Left renal pelvis (tissue), 4 donors: Measurements from ENCODE around the gene PITX1. TPM values are rescaled to one million over a fixed set of nuclear protein-coding genes. Genes with fewer than 3 reads are reported as not detected.

Experiments used
- DNase-seq, 4 donors: peaks; one replicate each; pipeline ENCODE4 v3.0.0-alpha.2; 2013; ENCODE audit warnings: low read depth in 4 of 4, low spot score in 3 of 4
- polyA plus RNA-seq, 4 donors: library from polyadenylated mRNA; unstranded; fragments of 120-200 nt; gene quantifications; one replicate each; pipeline ENCODE4 v1.2.1, GENCODE V29; 2013; ENCODE audit not compliant: insufficient read length in 4 of 4

The PITX1 gene
- polyA plus RNA-seq, 4 donors: not detected

- DNase-seq: no peak
These were observed 3.7 kb downstream of the PITX1 start for GRCh38 chr5:135030123-135030955.

DNA sequence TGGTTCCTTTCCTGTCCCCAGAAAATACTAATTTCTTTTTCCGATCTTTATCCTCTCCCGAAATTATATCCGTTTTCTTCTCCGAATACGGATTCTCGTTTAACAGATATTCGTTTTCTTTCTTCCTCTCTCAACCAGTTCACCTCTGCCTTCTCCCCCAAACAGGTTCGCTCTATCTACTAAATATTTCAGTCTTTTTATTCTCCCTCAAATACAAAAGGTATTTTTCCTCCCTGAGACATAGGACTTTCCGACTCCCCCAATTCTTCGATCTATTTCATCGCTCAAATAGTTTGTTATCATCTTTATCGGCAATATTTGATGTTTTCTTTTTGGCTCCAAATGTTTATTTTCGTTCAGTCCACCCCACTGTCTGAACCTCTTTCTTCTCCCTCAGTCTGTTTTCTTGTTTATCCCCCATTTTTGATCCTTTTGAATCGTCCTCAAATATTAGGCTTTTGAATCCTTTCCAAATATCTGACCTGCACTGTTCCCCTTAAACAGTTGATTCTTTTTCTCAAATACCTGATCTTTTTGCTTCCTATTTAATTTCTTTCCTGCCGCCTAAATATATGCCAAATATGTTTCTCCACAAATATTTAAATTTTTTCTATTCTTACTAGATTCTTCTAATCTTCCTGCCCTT lies 4.4 kb downstream of the PITX1 start:
- no peak for DNase-seq

DNA sequence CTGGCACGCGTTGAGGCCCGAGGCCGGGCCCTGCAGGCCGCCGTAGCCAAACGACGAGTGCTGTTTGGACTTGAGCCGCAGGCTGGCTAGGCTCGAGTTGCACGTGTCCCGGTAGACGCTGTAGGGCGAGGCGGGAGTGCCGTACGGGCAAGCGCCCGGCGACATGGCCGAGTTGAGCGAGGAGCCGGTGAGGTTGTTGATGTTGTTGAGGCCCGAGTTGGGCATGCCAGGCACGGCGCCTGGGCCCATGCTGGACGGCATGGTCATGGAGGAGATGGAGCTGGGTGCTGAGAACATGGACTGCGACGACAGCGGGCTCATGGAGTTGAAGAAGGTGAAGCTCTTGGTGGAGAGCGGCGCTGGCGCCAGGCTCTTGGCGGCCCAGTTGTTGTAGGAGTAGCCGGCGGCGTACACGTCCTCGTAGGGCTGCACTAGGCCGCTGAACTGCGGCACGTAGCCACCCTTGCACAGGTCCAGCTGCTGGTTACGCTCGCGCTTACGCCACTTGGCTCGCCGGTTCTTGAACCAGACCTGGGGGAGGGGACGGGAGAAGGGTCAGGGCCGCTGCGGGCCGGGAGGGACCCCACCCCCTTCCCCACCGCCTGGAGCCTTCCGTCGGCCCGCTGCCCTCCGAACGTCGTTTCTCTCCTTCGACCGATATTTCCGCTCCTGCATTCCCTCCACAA lies 5.1 kb downstream of the PITX1 start:
- no peak for DNase-seq

- no peak for DNase-seq
These were observed 6.1 kb downstream of the PITX1 start for GRCh38 chr5:135027697-135028615.

GRCh38 chr5:135027266-135027696 lies 6.7 kb downstream of the PITX1 start:
- no peak for DNase-seq

GRCh38 chr5:135026645-135027265 lies 7.3 kb downstream of the PITX1 start:
- no peak for DNase-seq

- DNase-seq: no peak
These were observed 8.0 kb downstream of the PITX1 start for GRCh38 chr5:135025730-135026644.

- DNase-seq: no peak
These were observed 8.9 kb downstream of the PITX1 start for GRCh38 chr5:135024956-135025729.

- no peak for DNase-seq
These were observed 13.7 kb downstream of the PITX1 start for GRCh38 chr5:135020111-135020895.

GRCh38 chr5:135019314-135019713 lies 14.7 kb downstream of the PITX1 start:
- DNase-seq: no peak

DNA sequence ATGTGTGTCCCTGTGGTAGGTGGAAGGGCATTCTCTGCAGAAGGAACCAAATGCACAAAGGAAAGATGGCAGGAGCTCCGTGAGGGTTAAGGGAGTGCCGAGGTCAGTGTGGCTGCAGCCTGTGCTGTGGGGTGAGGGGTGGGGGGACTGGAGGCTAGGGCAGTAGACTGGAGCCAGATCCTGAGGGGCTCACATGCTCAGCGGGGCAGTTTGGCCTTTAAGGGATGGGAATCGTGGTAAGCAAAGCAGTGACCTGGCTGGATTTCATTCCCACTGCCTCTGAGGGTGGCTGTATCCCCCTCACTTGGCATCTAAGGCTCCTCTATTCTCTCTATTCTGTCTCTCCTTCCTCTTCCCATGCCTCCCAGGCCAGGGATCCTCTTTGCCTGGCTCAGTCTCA lies 15.6 kb downstream of the PITX1 start:
- no peak for DNase-seq

DNA sequence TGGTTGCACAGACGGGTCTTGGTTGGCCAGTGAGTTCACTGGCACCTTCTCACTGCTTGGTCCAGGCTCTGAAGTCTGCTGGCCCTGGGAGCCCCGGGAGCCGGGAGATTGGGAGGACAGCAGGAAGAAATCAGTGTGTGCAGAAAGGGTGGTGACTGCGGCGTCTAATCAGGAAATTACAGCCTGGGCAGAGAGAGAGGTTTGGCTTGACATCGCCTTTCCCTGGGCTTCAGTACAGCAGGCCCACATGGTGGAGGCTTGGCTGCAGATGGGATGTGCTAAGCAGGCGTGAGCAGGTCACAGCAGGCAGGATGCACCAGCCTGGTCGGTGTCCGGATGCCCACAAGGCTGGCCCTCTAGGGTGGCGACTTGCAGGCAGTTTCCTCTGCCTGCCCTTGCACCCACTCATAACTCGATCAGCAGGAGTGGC lies 17.2 kb downstream of the PITX1 start:
- no peak for DNase-seq

- no peak for DNase-seq
These were observed 18.1 kb downstream of the PITX1 start for GRCh38 chr5:135015942-135016341.

GRCh38 chr5:135013947-135014570 lies 20.0 kb downstream of the PITX1 start:
- DNase-seq: no peak

DNA sequence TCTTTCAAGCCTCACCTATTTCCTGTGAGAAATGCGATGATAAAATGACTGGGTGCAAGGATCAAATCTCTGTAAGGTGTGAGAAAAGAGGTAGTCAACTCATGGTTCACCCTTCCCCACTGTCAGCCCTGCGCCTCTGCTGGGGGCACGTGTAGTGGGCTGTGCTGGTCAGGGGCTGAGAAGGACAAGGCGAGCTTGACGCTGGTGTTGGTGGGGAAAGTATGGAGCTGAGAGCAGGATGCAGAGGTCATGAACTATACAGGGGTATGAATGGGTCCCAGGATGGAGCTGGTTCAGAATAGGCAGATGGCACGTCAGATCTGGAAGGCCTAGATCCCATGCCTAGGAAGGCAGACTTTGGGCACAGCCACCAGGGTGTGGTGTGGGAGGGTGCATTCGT lies 20.6 kb downstream of the PITX1 start:
- no peak for DNase-seq

DNA sequence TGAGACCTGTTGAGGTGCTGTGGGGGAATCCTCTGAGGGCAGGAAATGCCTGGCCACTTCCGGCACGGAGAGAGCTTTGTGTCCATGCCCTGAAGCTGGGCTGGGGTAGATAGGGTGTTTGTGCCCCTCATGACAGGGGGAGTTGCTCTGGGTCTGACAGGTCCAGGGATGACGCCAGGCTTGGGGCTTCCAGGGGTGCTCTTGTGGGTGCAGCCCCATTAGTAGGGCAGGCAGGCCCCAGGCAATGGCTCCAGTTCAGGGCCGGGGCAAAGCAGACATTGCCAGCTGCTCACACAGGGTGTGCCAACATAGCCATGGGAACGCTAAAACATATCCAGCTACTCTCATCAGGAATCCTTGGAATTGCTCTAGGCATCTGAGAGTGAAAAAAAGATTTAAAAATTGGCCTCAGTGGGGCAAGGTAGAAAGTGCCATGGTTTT lies 21.1 kb downstream of the PITX1 start:
- DNase-seq: no peak

DNA sequence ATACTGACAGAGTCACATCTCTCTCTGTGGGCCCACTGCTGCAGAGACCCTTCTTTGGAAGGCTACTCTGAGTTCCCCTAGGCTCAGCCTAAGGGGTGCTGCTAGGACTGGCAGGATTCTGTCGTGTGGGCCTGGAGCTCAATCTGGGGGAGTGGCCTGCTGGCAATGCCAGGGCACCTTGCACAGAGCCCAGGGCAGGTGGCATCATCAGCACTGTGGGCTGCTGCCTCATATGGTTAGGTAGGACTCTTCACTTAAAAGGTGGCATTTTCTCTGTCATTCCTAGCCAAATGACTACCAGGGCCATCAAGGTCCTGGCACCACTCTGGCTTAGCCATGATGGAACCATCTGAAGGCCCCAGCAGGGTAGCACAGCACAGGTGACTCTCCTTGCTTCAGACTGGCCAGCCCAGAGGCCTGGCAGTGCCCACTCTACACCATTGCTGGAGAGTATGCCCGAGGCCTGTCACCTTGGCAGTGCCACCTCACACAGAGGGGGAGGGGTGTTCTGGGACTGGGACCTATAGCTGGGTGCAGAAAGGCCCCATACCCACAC lies 21.9 kb downstream of the PITX1 start:
- DNase-seq: no peak
